CD4-positive, alpha-beta T cell (primary cell): Measurements from ENCODE around the gene AQP5. TPM values are rescaled to one million over a fixed set of nuclear protein-coding genes. Genes with fewer than 3 reads are reported as not detected.

ENCODE experiments used
- ATAC-seq: fragments of 200-7000 bp; cut with Tn5 transposase; one replicate; pipeline ENCODE4 v1.10.0; 2022; ENCODE audit warnings: mild to moderate bottlenecking; ENCODE audit not compliant: poor library complexity
- CTCF ChIA-PET: fragments of 350-600 bp; sonication (Branson Sonifier 250); formaldehyde crosslinking; loops from one replicate; lab custom pipeline; 2021; ENCODE audit warnings: antibody characterized with exemption, inconsistent platforms; lab: Charles Lee
- POLR2A ChIA-PET: fragments of 350-600 bp; sonication (Branson Sonifier 250); formaldehyde crosslinking; loops from one replicate; lab custom pipeline; 2021; ENCODE audit warnings: antibody characterized with exemption, inconsistent platforms; lab: Charles Lee
- DNase-seq, 14 experiments: peaks; one replicate each; pipeline ENCODE4 v3.0.0-alpha.2; 2013 to 2020; ENCODE audit warnings: mixed read lengths in 2 of 14
- H3K27ac ChIP-seq, 2 donors: one replicate each; pipeline versions ENCODE4 v1.5.1 to v1.7.0; 2013; ENCODE audit warnings: low read length in 2 of 2, low read depth in 1 of 2, mild to moderate bottlenecking in 1 of 2
- H3K27me3 ChIP-seq, 2 experiments: 1 replicate in 1 of 2; 2 replicates in 1 of 2; pipeline versions ENCODE4 v1.6.1 to v1.7.0; 2013; ENCODE audit warnings: low read length in 2 of 2, control low read depth in 1 of 2, mild to moderate bottlenecking in 1 of 2, moderate library complexity in 1 of 2; ENCODE audit not compliant: insufficient read depth in 2 of 2, control insufficient read depth in 1 of 2
- H3K36me3 ChIP-seq: one replicate; pipeline ENCODE4 v1.6.1; 2013; ENCODE audit warnings: low read length, control low read depth; ENCODE audit not compliant: insufficient read depth
- H3K4me1 ChIP-seq: one replicate; pipeline ENCODE4 v1.6.1; 2013; ENCODE audit warnings: low read length, control low read depth; ENCODE audit not compliant: insufficient read depth
- H3K4me3 ChIP-seq: one replicate; pipeline ENCODE4 v1.5.1; 2013; ENCODE audit warnings: mild to moderate bottlenecking, low read length, moderate library complexity
- H3K9me3 ChIP-seq, 2 experiments: 1 replicate in 1 of 2; 2 replicates in 1 of 2; pipeline versions ENCODE4 v1.6.1 to v1.7.0; 2013; ENCODE audit warnings: low read length in 2 of 2, mild to moderate bottlenecking in 2 of 2, control low read depth in 1 of 2, moderate library complexity in 1 of 2; ENCODE audit not compliant: control insufficient read depth in 1 of 2, insufficient read depth in 1 of 2
- H3K27ac Mint-ChIP-seq: one replicate; pipeline ENCODE4 v1.8.0; 2020; ENCODE audit warnings: mixed read lengths
- H3K27me3 Mint-ChIP-seq: one replicate; pipeline ENCODE4 v1.8.0; 2021; ENCODE audit warnings: mixed read lengths
- H3K36me3 Mint-ChIP-seq: one replicate; pipeline ENCODE4 v1.8.0; 2021; ENCODE audit warnings: low read depth, mixed read lengths
- H3K4me1 Mint-ChIP-seq: one replicate; pipeline ENCODE4 v1.8.0; 2021; ENCODE audit warnings: low read depth, mixed read lengths
- H3K4me3 Mint-ChIP-seq: one replicate; pipeline ENCODE4 v1.8.0; 2020; ENCODE audit warnings: mild to moderate bottlenecking, mixed read lengths
- H3K9me3 Mint-ChIP-seq: one replicate; pipeline ENCODE4 v1.8.0; 2020; ENCODE audit warnings: mixed read lengths
- CTCF ChIP-seq: fragments of 200-600 bp; IDR thresholded peaks from one replicate; pipeline ENCODE4 v1.8.0; 2022; ENCODE audit warnings: antibody characterized with exemption, mild to moderate bottlenecking
- intact Hi-C, 2 experiments: fragments of 100-400 bp; cut with DNase I in 1 of 2; cut with micrococcal nuclease in 1 of 2; formaldehyde crosslinking; loops; one replicate each; pipeline versions ENCODE4 v1.15.1 to v1.9.0; 2023 to 2025; cut with DNase I, micrococcal nuclease
- total RNA-seq, 174 experiments: library from RNA in 2 of 174; stranded (reverse) in 2 of 174; gene quantifications; one replicate each; pipeline ENCODE4 v1.2.3 and lab custom pipeline; 2021 to 2026

The AQP5 gene
- total RNA-seq, 2 experiments from 2014 or later: not detected

GRCh38 chr12:49924628-49925246 lies 36.9 kb upstream of the AQP5 start:
- Mint-ChIP-seq H3K36me3 (no peaks in the 10 kb centered on the region), H3K27me3 (no peaks in the 10 kb centered on the region), H3K9me3 (no peaks in the 10 kb centered on the region), H3K4me3 (no peak overlapping the region), H3K4me1 (no peaks in the 10 kb centered on the region), H3K27ac (no peak overlapping the region)
- ATAC-seq (no peak), DNase-seq (no peak)
- peaks cover 0 to under 1% of the 10 kb centered on the region in 2 experiments for H3K27me3 ChIP-seq
- POLR2A ChIA-PET: no interaction called here
- no peaks in the 10 kb centered on the region for H3K4me1 ChIP-seq
- intact Hi-C loops: no loop called here
- no peak overlapping the region for H3K4me3 ChIP-seq
- no peak overlapping the region for H3K27ac ChIP-seq
- no peaks in the 10 kb centered on the region for H3K9me3 ChIP-seq
- CTCF ChIA-PET: no interaction called here
- no peak for TF ChIP-seq CTCF
- H3K36me3 ChIP-seq: no peaks in the 10 kb centered on the region

- ATAC-seq: no peak
- no peaks in the 10 kb centered on the region for H3K9me3 ChIP-seq
- Mint-ChIP-seq H3K27ac (no peak overlapping the region), H3K27me3 (no peaks in the 10 kb centered on the region), H3K36me3 (no peaks in the 10 kb centered on the region), H3K9me3 (no peaks in the 10 kb centered on the region), H3K4me3 (no peak overlapping the region), H3K4me1 (no peaks in the 10 kb centered on the region)
- ChIA-PET CTCF (no interaction called here), POLR2A (no interaction called here)
- no peak for DNase-seq
- TF ChIP-seq CTCF: no peak
- no peaks in the 10 kb centered on the region for H3K36me3 ChIP-seq
- intact Hi-C loops: no loop called here
- H3K4me3 ChIP-seq: no peak overlapping the region
- H3K27me3 ChIP-seq: peaks cover 0 to 5% of the 10 kb centered on the region in 2 experiments
- no peaks in the 10 kb centered on the region for H3K4me1 ChIP-seq
- H3K27ac ChIP-seq: no peak overlapping the region
Measured at GRCh38 chr12:49925433-49926204, 36.1 kb upstream of the AQP5 start.

GRCh38 chr12:49928471-49928870 lies 33.2 kb upstream of the AQP5 start:
- TF ChIP-seq CTCF: no peak
- H3K27me3 Mint-ChIP-seq: no peaks in the 10 kb centered on the region
- Histone ChIP-seq H3K9me3 (no peaks in the 10 kb centered on the region), H3K36me3 (no peaks in the 10 kb centered on the region), H3K27me3 (peaks cover 0 to 5% of the 10 kb centered on the region in 2 experiments), H3K4me1 (no peaks in the 10 kb centered on the region), H3K27ac (no peak overlapping the region), H3K4me3 (no peak overlapping the region)
- no peaks in the 10 kb centered on the region for H3K36me3 Mint-ChIP-seq
- DNase-seq (no peak), ATAC-seq (no peak)
- ChIA-PET CTCF (interaction anchor here (1.0 kb wide), 1 partner anchor 17 kb away, joined by 5 read pairs; no protein-coding TSS in a partner anchor), POLR2A (interaction anchor here (1.0 kb wide), 1 partner anchor 17 kb away, joined by 3 read pairs; no protein-coding TSS in a partner anchor)
- no peak overlapping the region for H3K27ac Mint-ChIP-seq
- H3K4me3 Mint-ChIP-seq: no peak overlapping the region
- H3K9me3 Mint-ChIP-seq: no peaks in the 10 kb centered on the region
- intact Hi-C loops: no loop called here
- H3K4me1 Mint-ChIP-seq: no peaks in the 10 kb centered on the region
